IPS-11a (cell line): ENCODE results near the gene DDX49.
"Not testable (repeated sequence)": the region's sequence is repeated elsewhere in the genome, so short reads cannot be mapped to it uniquely, and the experiment has no call there.

ENCODE experiments used
- H3K4me3 ChIP-seq: one replicate; pipeline ENCODE4 v1.5.1; 2013; ENCODE audit warnings: low read depth, low read length, control low read depth

DDX49 gene

GRCh38 chr19:18895824-18896341 is 23.6 kb upstream of the DDX49 start, which contains the start of gene CERS1:
Gene CERS1, minus strand, starts transcription at chr19:18896158. Its CDS starts 86 bp downstream, at chr19:18896072.
- H3K4me3 ChIP-seq: peak within 1 kb of the TSS; percentile 63

- H3K4me3 ChIP-seq: no peak overlapping the region
Observed at GRCh38 chr19:18896421-18896841, 23.1 kb upstream of the DDX49 start.

- H3K4me3 ChIP-seq: no peak overlapping the region
Observed at GRCh38 chr19:18897094-18898029, 22.2 kb upstream of the DDX49 start.

- no peak overlapping the region for H3K4me3 ChIP-seq
Observed at GRCh38 chr19:18898081-18898606, 21.4 kb upstream of the DDX49 start.

GRCh38 chr19:18898607-18899408 is 20.7 kb upstream of the DDX49 start:
- H3K4me3 ChIP-seq: no peak overlapping the region

- H3K4me3 ChIP-seq: no peak overlapping the region
Observed at GRCh38 chr19:18899624-18900560, 19.6 kb upstream of the DDX49 start.

GRCh38 chr19:18900700-18901481 is 18.6 kb upstream of the DDX49 start:
- no peak overlapping the region for H3K4me3 ChIP-seq

GRCh38 chr19:18901491-18901890 is 18.0 kb upstream of the DDX49 start:
- H3K4me3 ChIP-seq: no peak overlapping the region

- H3K4me3 ChIP-seq: not testable (repeated sequence)
Observed at GRCh38 chr19:18902519-18902918, 17.0 kb upstream of the DDX49 start.

GRCh38 chr19:18903156-18904037 is 16.1 kb upstream of the DDX49 start:
- H3K4me3 ChIP-seq: no peak overlapping the region

- no peak overlapping the region for H3K4me3 ChIP-seq
Observed at GRCh38 chr19:18904334-18905057, 15.0 kb upstream of the DDX49 start.

GRCh38 chr19:18905058-18905456 is 14.5 kb upstream of the DDX49 start:
- no peak overlapping the region for H3K4me3 ChIP-seq

GRCh38 chr19:18905513-18906236 is 13.8 kb upstream of the DDX49 start:
- no peak overlapping the region for H3K4me3 ChIP-seq

GRCh38 chr19:18906605-18907519 is 12.7 kb upstream of the DDX49 start:
- H3K4me3 ChIP-seq: no peak overlapping the region

- H3K4me3 ChIP-seq: no peak overlapping the region
Observed at GRCh38 chr19:18908917-18909619, 10.4 kb upstream of the DDX49 start.
